ENCODE results near the gene HIPK2.
"Not testable (repeated sequence)": the region's sequence is repeated elsewhere in the genome, so short reads cannot be mapped to it uniquely, and the experiment has no call there.

HIPK2 gene

GRCh38 chr7:139559364-139560105 is 218.3 kb downstream of the HIPK2 start:
- no peak for DNase-seq

GRCh38 chr7:139557857-139558581 is 219.8 kb downstream of the HIPK2 start:
- no peak for DNase-seq

GRCh38 chr7:139553991-139554700 is 223.7 kb downstream of the HIPK2 start:
- not testable (repeated sequence) for DNase-seq

GRCh38 chr7:139548302-139549028 is 229.3 kb downstream of the HIPK2 start:
- no peak for DNase-seq

- no peak for DNase-seq
Observed at GRCh38 chr7:139544645-139545044, 233.2 kb downstream of the HIPK2 start.

GRCh38 chr7:139543801-139544603 is 233.8 kb downstream of the HIPK2 start:
- no peak for DNase-seq

- DNase-seq: no peak
Observed at GRCh38 chr7:139542308-139543151, 235.3 kb downstream of the HIPK2 start.

- no peak for DNase-seq
Observed at GRCh38 chr7:139541600-139542307, 236.0 kb downstream of the HIPK2 start.

GRCh38 chr7:139540203-139540602 is 237.6 kb downstream of the HIPK2 start:
- DNase-seq: no peak

- no peak for DNase-seq
Observed at GRCh38 chr7:139538881-139539635, 238.7 kb downstream of the HIPK2 start.

GRCh38 chr7:139536152-139536551 is 241.6 kb downstream of the HIPK2 start:
- no peak for DNase-seq

- DNase-seq: no peak
Observed at GRCh38 chr7:139534966-139535651, 242.7 kb downstream of the HIPK2 start.

- no peak for DNase-seq
Observed at GRCh38 chr7:139534096-139534495, 243.7 kb downstream of the HIPK2 start.

GRCh38 chr7:139532636-139533155 is 245.1 kb downstream of the HIPK2 start:
- no peak for DNase-seq

GRCh38 chr7:139531094-139531493 is 246.7 kb downstream of the HIPK2 start:
- DNase-seq: no peak

GRCh38 chr7:139526578-139527544 is 250.9 kb downstream of the HIPK2 start:
- DNase-seq: no peak

- no peak for DNase-seq
Observed at GRCh38 chr7:139525750-139526149, 252.0 kb downstream of the HIPK2 start.

GRCh38 chr7:139525239-139525638 is 252.6 kb downstream of the HIPK2 start:
- no peak for DNase-seq
